ENCODE measurements around the gene TMEM156. TPM values are rescaled to one million over a fixed set of nuclear protein-coding genes. Genes with fewer than 3 reads are reported as not detected.

TMEM156 gene
- total and polyA plus RNA-seq, 2 donors (not counting 3 experiments of a cell fraction or from before 2014, with no cell fraction given): 0.39 to 1.00 TPM

DNA sequence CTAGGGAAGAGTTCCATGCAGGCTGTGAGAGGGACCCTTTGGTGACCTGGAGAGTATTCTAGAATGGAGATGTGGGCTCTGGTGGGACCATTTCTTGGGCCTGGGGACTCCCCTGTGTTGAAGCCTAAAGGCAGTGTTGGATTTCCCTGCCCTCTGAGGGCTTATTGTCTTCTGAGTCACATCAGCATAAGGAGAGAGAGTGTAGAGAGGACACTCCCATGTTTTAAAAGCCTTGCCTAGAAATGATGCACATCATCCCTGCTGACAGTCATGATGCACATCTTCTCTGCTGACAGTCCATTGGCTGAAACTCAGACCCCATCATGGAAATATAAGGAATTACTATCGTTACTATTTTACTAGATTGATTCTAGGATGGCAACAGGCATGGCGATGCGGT, 112.7 kb downstream of the TMEM156 start:
- POLR2A ChIA-PET: no interaction called here
- H3K9me3 ChIP-seq (replicated peaks; ENCODE audit: control insufficient read depth, insufficient read depth, low read length): no peaks in the 10 kb centered on the region
- H3K4me3 ChIP-seq (replicated peaks in 1 of 3; ENCODE audit: insufficient read depth in 1 of 3, low read depth in 1 of 3, low read length in 3 of 3): no peak overlapping the region
- no peak overlapping the region for H3K27ac ChIP-seq (ENCODE audit: insufficient read depth, low read depth, low read length)
- FAIRE-seq: no peak
- H4K20me1 ChIP-seq (replicated peaks; ENCODE audit: control insufficient read depth, extremely low read depth, insufficient read depth, low read length): no peaks in the 10 kb centered on the region
- DNase-seq (ENCODE audit: low read depth, low spot score): no peak
- TF ChIP-seq JUN (IDR thresholded peaks at IDR 0.05; ENCODE audit: borderline replicate concordance, insufficient read depth, insufficient read length, low read depth) (no peak), FOS (IDR thresholded peaks at IDR 0.05; ENCODE audit: borderline replicate concordance, insufficient read depth, low read length) (no peak), CTCF (IDR thresholded peaks at IDR 0.05; ENCODE audit: extremely low read depth in 1 of 2, insufficient read depth in 1 of 2, low read depth in 1 of 2, low read length in 2 of 2) (no peak), POLR2AphosphoS5 (IDR thresholded peaks at IDR 0.05; ENCODE audit: insufficient read depth, low read depth, low read length) (no peak), GATA2 (IDR thresholded peaks at IDR 0.05; ENCODE audit: insufficient read depth, insufficient read length, low read depth, low read length) (no peak), EZH2 (IDR thresholded peaks at IDR 0.05; ENCODE audit: borderline replicate concordance, low read depth, low read length, severe bottlenecking) (no peak), POLR2A (IDR thresholded peaks at IDR 0.05; ENCODE audit: low read depth, low read length) (no peak), MYC (IDR thresholded peaks at IDR 0.05; ENCODE audit: low read depth, low read length) (no peak)
- TF ChIP-seq, protein P1, sequence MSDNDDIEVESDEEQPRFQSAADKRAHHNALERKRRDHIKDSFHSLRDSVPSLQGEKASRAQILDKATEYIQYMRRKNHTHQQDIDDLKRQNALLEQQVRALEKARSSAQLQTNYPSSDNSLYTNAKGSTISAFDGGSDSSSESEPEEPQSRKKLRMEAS (IDR thresholded peaks at IDR 0.05; ENCODE audit: insufficient read depth, insufficient read length): no peak
- H3K27me3 ChIP-seq (ENCODE audit: control insufficient read depth in 2 of 2, insufficient read depth in 2 of 2, low read length in 2 of 2): no peaks in the 10 kb centered on the region
- no peak overlapping the region for H3K9ac ChIP-seq (replicated peaks; ENCODE audit: extremely low read depth, insufficient read depth, low read length)
- H3K79me2 ChIP-seq (ENCODE audit: control insufficient read depth, insufficient read depth, low read length): no peaks in the 10 kb centered on the region
- H3K36me3 ChIP-seq (ENCODE audit: control insufficient read depth in 2 of 2, extremely low read depth in 1 of 2, insufficient read depth in 2 of 2, low read length in 2 of 2): peaks cover 19 to 32% of the 10 kb centered on the region in 2 experiments
- dilution Hi-C loops (cut with MboI; ENCODE audit: extremely low pct_ligation_motif_present, low sequenced_read_pairs) (no loop called here), intact Hi-C loops (cut with micrococcal nuclease) (no loop called here)
- H3K4me1 ChIP-seq (ENCODE audit: control insufficient read depth, extremely low read depth, insufficient read depth, low read length): no peaks in the 10 kb centered on the region
- BruUV-seq (replicated peaks): no TSS peak
- no peaks in the 10 kb centered on the region for H3K9me1 ChIP-seq (replicated peaks; ENCODE audit: control insufficient read depth, extremely low read depth, insufficient read depth, low read length)
- H3K4me2 ChIP-seq (ENCODE audit: insufficient read depth, low read length): no peak overlapping the region
- no peak overlapping the region for H2AFZ ChIP-seq (ENCODE audit: low read depth, low read length)
- CTCF ChIA-PET: interaction anchor here (0.7 kb wide), 1 partner anchor 160 kb away, joined by 3 read pairs; no protein-coding TSS in a partner anchor
